NCI-H526 (cell line): ENCODE data around the gene PHACTR1.

Experiments used
- DNase-seq, 2 experiments: peaks; one replicate each; lab custom pipeline; 2025; lab: John Stamatoyannopoulos, UW

PHACTR1 gene

DNA sequence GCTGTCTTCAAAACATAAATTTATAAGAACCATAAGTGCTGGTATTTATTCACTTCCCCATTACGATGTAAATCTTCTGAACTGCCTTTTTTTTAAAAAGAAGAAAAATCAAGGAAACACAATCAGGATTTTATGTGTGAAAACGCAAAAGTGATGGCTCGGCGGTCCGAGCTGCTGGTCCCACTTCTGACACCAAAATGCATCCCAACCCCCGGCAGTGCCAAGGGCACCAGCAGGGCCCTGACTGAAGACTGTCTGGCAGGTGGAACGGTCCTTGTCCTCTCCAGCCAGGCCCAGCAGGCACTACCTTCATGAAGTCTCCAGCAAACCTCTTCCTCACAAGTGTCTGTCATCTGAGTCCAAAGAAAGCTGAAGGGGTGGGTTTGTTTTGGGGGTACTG, 570.5 kb downstream of the PHACTR1 start:
- no peak for DNase-seq

GRCh38 chr6:13288481-13288880, 571.9 kb downstream of the PHACTR1 start:
- no peak for DNase-seq

DNA sequence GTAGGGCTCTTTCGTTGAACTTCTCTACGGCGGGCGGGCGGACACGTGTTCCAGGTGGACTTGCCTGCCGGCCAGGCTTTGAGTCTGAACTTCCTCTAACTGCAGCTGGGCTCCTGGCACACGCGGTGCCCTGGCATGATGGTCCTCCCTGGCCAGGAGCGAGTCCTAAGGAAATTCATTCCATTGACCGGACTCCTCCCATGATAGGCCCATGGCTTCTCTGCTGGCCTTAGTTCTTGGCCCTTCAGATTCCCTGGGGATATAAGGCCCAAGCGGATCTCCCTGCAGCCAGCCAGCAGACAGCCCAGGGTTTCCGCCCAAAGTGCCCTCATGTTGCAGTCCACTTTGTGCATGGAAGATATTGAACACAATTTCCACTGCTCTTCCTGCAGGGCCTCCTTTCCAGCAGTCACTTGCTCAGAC, 572.4 kb downstream of the PHACTR1 start:
- no peak for DNase-seq

DNA sequence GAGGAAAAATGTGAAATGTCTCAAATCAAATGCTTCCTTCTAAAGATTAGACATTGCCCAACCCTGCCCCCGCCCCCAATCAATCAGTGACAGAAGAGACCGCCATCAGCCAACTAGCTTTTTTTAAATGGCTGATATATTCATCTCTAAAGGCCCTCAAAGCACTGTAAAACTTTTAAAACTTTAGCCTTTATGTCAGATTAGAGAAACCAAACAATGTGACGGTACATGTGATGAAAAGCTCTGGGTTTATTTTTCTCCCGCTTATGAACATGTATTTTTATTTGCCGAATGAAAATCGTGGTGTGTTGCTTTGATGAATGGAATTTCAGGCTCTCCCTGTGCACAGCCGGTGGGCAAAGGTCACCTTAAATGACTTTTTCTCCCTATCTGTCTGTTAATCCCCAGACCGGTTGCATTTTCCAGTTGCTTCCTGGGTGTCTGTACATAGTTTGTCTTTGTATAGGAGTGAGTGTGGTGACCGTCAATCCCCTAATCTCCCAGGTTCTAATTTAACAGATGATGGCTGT, 573.3 kb downstream of the PHACTR1 start:
- no peak for DNase-seq

- DNase-seq = no peak
Observed at GRCh38 chr6:13290335-13290734, 573.8 kb downstream of the PHACTR1 start.

- DNase-seq = no peak
Observed at GRCh38 chr6:13292774-13293173, 576.2 kb downstream of the PHACTR1 start.

DNA sequence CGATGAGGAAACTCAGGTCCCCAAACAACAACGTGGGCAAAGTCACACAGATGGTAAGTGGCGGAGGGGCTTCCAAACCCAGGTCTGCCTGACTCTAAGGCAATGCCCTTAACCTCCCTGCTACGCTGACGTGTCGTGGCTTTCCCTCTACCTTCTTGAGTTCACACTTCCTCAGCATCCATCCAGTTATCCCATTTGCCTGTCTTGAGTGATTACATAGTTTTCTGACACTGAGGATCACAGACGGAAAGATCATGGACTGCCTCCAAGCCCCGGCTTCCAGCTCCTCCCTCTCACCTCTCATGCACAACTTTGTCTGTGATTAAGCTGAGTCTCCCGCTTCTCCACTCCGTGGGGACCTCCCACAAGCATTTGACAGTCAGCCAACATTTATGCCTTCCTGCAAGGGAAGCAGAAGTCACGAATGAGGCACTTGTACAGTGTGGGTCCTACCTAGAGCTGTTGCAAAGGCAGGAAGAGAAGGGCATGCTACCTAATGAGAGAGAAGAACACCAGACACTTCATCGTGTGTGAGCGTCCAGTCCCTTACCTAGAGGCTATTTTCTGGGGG, 578.0 kb downstream of the PHACTR1 start:
- DNase-seq = no peak

DNA sequence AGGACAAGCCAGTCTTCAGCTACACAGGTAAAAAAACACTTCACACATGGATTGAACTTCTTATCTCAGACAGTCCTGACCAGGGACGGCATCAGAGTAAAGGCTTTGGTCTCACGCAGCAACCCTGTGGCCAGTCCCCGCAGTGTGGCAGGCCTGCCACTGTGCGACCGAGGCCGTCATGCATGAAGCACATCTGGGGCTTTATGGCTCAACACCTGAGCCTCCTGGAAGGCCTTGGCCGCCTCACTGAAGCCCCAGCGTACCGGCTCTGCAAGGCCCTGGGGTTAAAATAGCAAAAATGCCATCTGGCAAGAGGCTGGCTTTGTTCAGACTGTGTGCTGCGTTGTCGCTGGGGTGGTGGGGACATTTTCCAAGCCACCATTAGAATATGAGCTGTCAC, 579.0 kb downstream of the PHACTR1 start:
- DNase-seq = no peak

DNA sequence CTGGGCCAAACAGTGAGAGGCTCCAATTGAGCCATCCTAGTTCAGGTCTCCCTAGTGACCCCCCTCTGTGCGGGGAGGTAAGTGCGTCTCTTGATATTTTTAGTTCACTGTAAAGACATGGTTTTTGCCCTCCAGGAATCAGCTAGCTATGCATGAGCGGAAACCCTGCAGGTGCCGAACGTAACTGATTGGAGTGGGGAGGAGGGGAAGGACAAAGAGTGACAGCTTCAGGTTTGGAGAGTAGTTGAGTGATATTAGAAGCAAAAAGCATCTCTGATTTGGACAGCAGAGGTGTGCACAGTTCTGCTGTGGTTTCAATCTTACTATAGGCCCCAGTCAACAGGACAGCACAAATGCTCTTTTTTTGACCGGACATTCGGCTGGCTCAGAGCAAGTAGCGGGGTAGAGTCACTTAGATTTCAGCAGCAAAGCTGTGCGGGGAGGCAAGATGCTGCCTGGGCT, 580.0 kb downstream of the PHACTR1 start:
- DNase-seq = peak in 1 of 2 experiments; percentile 52

GRCh38 chr6:13297391-13297790, 580.8 kb downstream of the PHACTR1 start:
- DNase-seq = no peak

DNA sequence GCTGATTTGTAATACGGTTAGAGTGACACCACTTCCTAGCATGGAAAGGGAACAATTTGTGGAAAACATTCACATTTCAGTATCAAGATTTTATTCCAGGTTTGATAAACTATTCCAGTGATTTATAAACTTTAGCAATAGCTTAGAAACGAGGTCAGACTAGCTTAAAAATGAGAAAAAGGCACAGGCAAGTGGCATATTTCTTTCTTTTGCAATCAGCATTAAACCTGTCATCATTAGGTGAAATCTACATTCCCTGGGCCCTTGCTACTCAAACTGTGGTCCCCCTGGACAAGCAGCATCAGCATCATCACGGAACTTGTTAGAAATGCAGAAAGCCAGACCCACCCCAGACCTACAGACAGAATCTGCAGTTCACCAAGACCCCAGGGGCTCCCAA, 581.9 kb downstream of the PHACTR1 start:
- DNase-seq = no peak

GRCh38 chr6:13299403-13299821, 582.8 kb downstream of the PHACTR1 start:
- no peak for DNase-seq

GRCh38 chr6:13299918-13300317, 583.4 kb downstream of the PHACTR1 start:
- no peak for DNase-seq

- no peak for DNase-seq
Observed at GRCh38 chr6:13300643-13301590, 584.4 kb downstream of the PHACTR1 start.

GRCh38 chr6:13302291-13302690, 585.7 kb downstream of the PHACTR1 start:
- no peak for DNase-seq

GRCh38 chr6:13302751-13303667, 586.4 kb downstream of the PHACTR1 start:
- DNase-seq = no peak

- DNase-seq = no peak
Observed at GRCh38 chr6:13303668-13304017, 587.1 kb downstream of the PHACTR1 start.

- no peak for DNase-seq
Observed at GRCh38 chr6:13304101-13304500, 587.5 kb downstream of the PHACTR1 start.

DNA sequence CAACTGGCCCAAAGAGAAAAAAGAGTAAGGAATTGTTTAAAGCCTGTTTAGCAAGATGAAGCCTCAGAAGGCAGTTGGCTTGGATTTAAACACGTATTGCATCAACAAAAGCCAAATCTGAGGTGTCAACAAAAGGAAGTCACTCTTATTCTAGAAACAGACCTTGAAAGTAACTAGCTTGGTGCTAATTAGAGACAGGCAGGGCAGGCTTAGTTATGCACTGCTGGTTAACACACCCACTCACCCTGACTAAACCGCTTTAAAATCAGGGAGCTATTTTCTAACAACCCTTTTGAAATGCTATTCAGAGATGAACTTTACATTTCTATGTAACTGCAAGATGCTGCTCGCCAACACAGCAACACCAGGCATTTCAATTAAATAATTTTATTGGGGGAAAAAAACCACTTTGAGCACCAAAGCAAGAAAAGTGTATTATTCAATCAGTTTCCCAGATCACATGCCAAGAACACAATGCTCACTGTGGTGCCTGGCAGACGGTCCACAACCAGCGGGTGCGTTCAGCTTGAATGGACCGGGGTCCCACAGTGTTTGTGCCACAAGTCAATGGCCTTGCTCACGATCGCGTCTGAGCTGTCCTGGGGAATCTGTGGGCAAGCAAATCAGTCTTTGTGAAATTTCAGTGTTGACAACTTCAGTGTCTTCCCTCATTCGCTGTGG, 588.2 kb downstream of the PHACTR1 start:
- no peak for DNase-seq

GRCh38 chr6:13305288-13305687, 588.7 kb downstream of the PHACTR1 start:
- no peak for DNase-seq

GRCh38 chr6:13305791-13306190, 589.2 kb downstream of the PHACTR1 start:
- DNase-seq = no peak
